GM23338 (cell line): ENCODE results near the gene GAPVD1. TPM values are rescaled to one million over a fixed set of nuclear protein-coding genes. Genes with fewer than 3 reads are reported as not detected.

Source experiments
- ATAC-seq: fragments of 200-7000 bp; cut with Tn5 transposase; 3 replicates; pipeline ENCODE4 v1.9.1; 2020
- DNase-seq: peaks from one replicate; pipeline ENCODE4 v3.0.0-alpha.2; 2015; ENCODE audit warnings: low spot score
- H2AFZ ChIP-seq: fragments of 200-600 bp; sonication (generic); 2 replicates; pipeline ENCODE4 v1.8.0; 2016; ENCODE audit warnings: antibody characterized with exemption, mild to moderate bottlenecking, moderate library complexity
- H3F3A ChIP-seq: fragments of 200-600 bp; sonication (generic); replicated peaks from 2 replicates; pipeline ENCODE4 v1.8.0; 2017; ENCODE audit warnings: antibody characterized with exemption, mixed run types, low read depth
- H3K27ac ChIP-seq: fragments of 200-600 bp; sonication (generic); 2 replicates; pipeline ENCODE4 v1.6.1; 2016; ENCODE audit warnings: low read depth
- H3K27me3 ChIP-seq: fragments of 200-600 bp; sonication (generic); 2 replicates; pipeline ENCODE4 v1.8.0; 2016; ENCODE audit warnings: mild to moderate bottlenecking, mixed run types, moderate library complexity; ENCODE audit not compliant: insufficient read depth
- H3K36me3 ChIP-seq: fragments of 200-600 bp; sonication (generic); 2 replicates; pipeline ENCODE4 v1.8.0; 2016; ENCODE audit warnings: mild to moderate bottlenecking; ENCODE audit not compliant: insufficient read depth
- H3K4me1 ChIP-seq: fragments of 200-600 bp; sonication (generic); 2 replicates; pipeline ENCODE4 v1.8.0; 2016; ENCODE audit warnings: mild to moderate bottlenecking, moderate library complexity; ENCODE audit not compliant: insufficient read depth
- H3K4me2 ChIP-seq: fragments of 200-600 bp; sonication (generic); 2 replicates; pipeline ENCODE4 v1.7.1; 2017; ENCODE audit warnings: mixed run types
- H3K4me3 ChIP-seq: fragments of 200-600 bp; sonication (generic); 2 replicates; pipeline ENCODE4 v1.6.1; 2016; ENCODE audit warnings: mixed run types
- H3K79me2 ChIP-seq: fragments of 200-600 bp; sonication (generic); replicated peaks from 2 replicates; pipeline ENCODE4 v1.8.0; 2017; ENCODE audit warnings: mild to moderate bottlenecking; ENCODE audit not compliant: insufficient read depth
- H3K9me2 ChIP-seq: fragments of 200-600 bp; sonication (generic); 2 replicates; pipeline ENCODE4 v1.8.0; 2017; ENCODE audit not compliant: insufficient read depth
- H4K20me1 ChIP-seq: fragments of 200-600 bp; sonication (generic); replicated peaks from 2 replicates; pipeline ENCODE4 v1.8.0; 2017; ENCODE audit warnings: mild to moderate bottlenecking; ENCODE audit not compliant: insufficient read depth
- H3K27ac Mint-ChIP-seq: 2 replicates; pipeline ENCODE4 v1.8.0; 2020; ENCODE audit warnings: inconsistent platforms, mild to moderate bottlenecking, moderate library complexity, mixed read lengths
- H3K27me3 Mint-ChIP-seq: 3 replicates; pipeline ENCODE4 v1.8.0; 2022; ENCODE audit warnings: low read depth, mild to moderate bottlenecking, moderate library complexity, mixed read lengths, inconsistent platforms; ENCODE audit not compliant: insufficient read depth, poor library complexity
- H3K36me3 Mint-ChIP-seq: 3 replicates; pipeline ENCODE4 v1.8.0; 2021; ENCODE audit warnings: low read depth, mild to moderate bottlenecking, inconsistent platforms, moderate library complexity, mixed read lengths
- H3K4me1 Mint-ChIP-seq: 3 replicates; pipeline ENCODE4 v1.8.0; 2020; ENCODE audit warnings: mild to moderate bottlenecking, inconsistent platforms, mixed read lengths
- H3K4me3 Mint-ChIP-seq: 3 replicates; pipeline ENCODE4 v1.8.0; 2021; ENCODE audit warnings: moderate library complexity, mild to moderate bottlenecking, inconsistent platforms, mixed read lengths
- H3K9me3 Mint-ChIP-seq: 3 replicates; pipeline ENCODE4 v1.8.0; 2020; ENCODE audit warnings: moderate library complexity, mild to moderate bottlenecking, inconsistent platforms, mixed read lengths
- CREB1 ChIP-seq: fragments of 250-450 bp; sonication (Bioruptor Pico); IDR thresholded peaks from 2 replicates; pipeline ENCODE4 v1.5.0; 2020; ENCODE audit warnings: low read depth, mild to moderate bottlenecking, moderate library complexity
- EZH2 ChIP-seq: fragments of 200-600 bp; sonication (generic); IDR thresholded peaks from one replicate; pipeline ENCODE4 v1.8.0; 2017; ENCODE audit warnings: antibody characterized with exemption, mild to moderate bottlenecking, low read depth; ENCODE audit not compliant: unreplicated experiment
- EZH2phosphoT487 ChIP-seq: fragments of 200-600 bp; sonication (generic); IDR thresholded peaks from one replicate; pipeline ENCODE4 v1.8.1; 2018; ENCODE audit warnings: antibody characterized with exemption; ENCODE audit not compliant: unreplicated experiment
- JUNB ChIP-seq: IDR thresholded peaks from one replicate; pipeline ENCODE4 v1.6.1; 2016; ENCODE audit warnings: antibody characterized with exemption; ENCODE audit not compliant: unreplicated experiment
- NANOG ChIP-seq: IDR thresholded peaks from 2 replicates; pipeline ENCODE4 v1.6.1; 2016; ENCODE audit warnings: antibody characterized with exemption, borderline replicate concordance
- POLR2AphosphoS5 ChIP-seq: IDR thresholded peaks from 2 replicates; pipeline ENCODE4 v1.6.1; 2016; ENCODE audit warnings: antibody characterized with exemption, low read depth
- ZNF114 ChIP-seq: fragments of 250-450 bp; sonication (Bioruptor Pico); IDR thresholded peaks from 2 replicates; pipeline ENCODE4 v1.5.0; 2020; ENCODE audit warnings: mild to moderate bottlenecking, moderate library complexity
- ZNF331 ChIP-seq: fragments of 250-450 bp; sonication (Bioruptor Pico); IDR thresholded peaks from 2 replicates; pipeline ENCODE4 v1.5.0; 2020; ENCODE audit warnings: low read depth, mild to moderate bottlenecking, moderate library complexity
- polyA plus RNA-seq: library from polyadenylated mRNA; unstranded; fragments of >200 nt; fragmentation: Nextera tagmentation; extraction: Ambion mirVana; gene quantifications from 2 replicates; pipeline ENCODE4 v1.2.1, GENCODE V29; 2016
- total RNA-seq: library from RNA; depleted of rRNA; stranded (reverse); fragments of >200 nt; shearing (Covaris generic); gene quantifications from 2 replicates; pipeline ENCODE4 v1.2.3, GENCODE V29; 2014
- TF ChIP-seq, protein P1 (sequence below), 2 experiments: fragments of 200-600 bp in 1 of 2; sonication (generic) in 1 of 2; conservative IDR thresholded peaks; 2 replicates each; pipeline versions ENCODE4 v1.5.1 to v1.6.1; 2016 to 2017; ENCODE audit warnings: antibody characterized with exemption in 2 of 2, low read depth in 2 of 2, mild to moderate bottlenecking in 2 of 2, moderate library complexity in 1 of 2
- TF ChIP-seq, protein P2 (sequence below): IDR thresholded peaks from 2 replicates; pipeline ENCODE4 v1.6.1; 2016; ENCODE audit warnings: antibody characterized with exemption
- TF ChIP-seq, protein P3 (sequence below): IDR thresholded peaks from one replicate; pipeline ENCODE4 v1.6.1; 2018; ENCODE audit warnings: antibody characterized with exemption; ENCODE audit not compliant: unreplicated experiment

The GAPVD1 gene
- total and polyA plus RNA-seq, 2 experiments from 2014 or later = 19.2 to 34.6 TPM

DNA sequence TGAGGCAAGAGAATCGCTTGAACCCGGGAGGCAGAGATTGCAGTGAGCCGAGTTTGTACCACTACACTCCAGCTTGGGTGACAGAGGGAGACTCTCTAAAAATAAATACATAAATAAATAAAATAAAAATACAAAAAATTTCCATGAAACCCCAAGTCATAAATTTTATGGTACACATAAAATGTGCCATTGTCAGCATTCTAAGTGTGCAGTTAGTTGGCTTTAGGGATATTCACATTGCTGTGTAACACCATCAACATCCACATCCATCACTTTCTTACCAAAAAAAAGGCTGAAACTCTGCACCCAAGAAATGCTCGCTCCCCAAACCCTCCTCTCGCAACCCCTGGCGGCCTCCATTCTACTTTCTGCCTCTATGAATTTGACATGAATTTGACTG lies 135.2 kb downstream of the GAPVD1 start:
- no peaks in the 10 kb centered on the region for H3K36me3 Mint-ChIP-seq
- peak overlapping the region; percentile 39; the same call in 1 of the 2 replicates for H2AFZ ChIP-seq
- H3K36me3 ChIP-seq = no peaks in the 10 kb centered on the region
- no peak for DNase-seq
- H3K9me3 Mint-ChIP-seq = no peaks in the 10 kb centered on the region
- no peak for ATAC-seq
- H3K27ac Mint-ChIP-seq = no peak overlapping the region
- H3F3A ChIP-seq = no peaks in the 10 kb centered on the region
- H3K27me3 ChIP-seq = no peaks in the 10 kb centered on the region
- no peak overlapping the region for H3K4me3 ChIP-seq
- H3K27ac ChIP-seq = no peak overlapping the region
- H3K4me1 Mint-ChIP-seq = peaks cover 6% of the 10 kb centered on the region; the same call in 2 of the 3 replicates
- no peaks in the 10 kb centered on the region for H3K27me3 Mint-ChIP-seq
- no peaks in the 10 kb centered on the region for H4K20me1 ChIP-seq
- H3K79me2 ChIP-seq = no peaks in the 10 kb centered on the region
- no peak overlapping the region for H3K4me2 ChIP-seq
- H3K9me2 ChIP-seq = no peaks in the 10 kb centered on the region
- no peaks in the 10 kb centered on the region for H3K4me1 ChIP-seq
- TF ChIP-seq CREB1 (CRISPR knock-in tag) = no peak
- TF ChIP-seq, protein P1, sequence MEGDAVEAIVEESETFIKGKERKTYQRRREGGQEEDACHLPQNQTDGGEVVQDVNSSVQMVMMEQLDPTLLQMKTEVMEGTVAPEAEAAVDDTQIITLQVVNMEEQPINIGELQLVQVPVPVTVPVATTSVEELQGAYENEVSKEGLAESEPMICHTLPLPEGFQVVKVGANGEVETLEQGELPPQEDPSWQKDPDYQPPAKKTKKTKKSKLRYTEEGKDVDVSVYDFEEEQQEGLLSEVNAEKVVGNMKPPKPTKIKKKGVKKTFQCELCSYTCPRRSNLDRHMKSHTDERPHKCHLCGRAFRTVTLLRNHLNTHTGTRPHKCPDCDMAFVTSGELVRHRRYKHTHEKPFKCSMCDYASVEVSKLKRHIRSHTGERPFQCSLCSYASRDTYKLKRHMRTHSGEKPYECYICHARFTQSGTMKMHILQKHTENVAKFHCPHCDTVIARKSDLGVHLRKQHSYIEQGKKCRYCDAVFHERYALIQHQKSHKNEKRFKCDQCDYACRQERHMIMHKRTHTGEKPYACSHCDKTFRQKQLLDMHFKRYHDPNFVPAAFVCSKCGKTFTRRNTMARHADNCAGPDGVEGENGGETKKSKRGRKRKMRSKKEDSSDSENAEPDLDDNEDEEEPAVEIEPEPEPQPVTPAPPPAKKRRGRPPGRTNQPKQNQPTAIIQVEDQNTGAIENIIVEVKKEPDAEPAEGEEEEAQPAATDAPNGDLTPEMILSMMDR (conservative IDR thresholded peaks at IDR 0.05; ENCODE audit: low read depth in 2 of 2) = no peak
- no peak for TF ChIP-seq NANOG
- no peak for TF ChIP-seq ZNF114 (CRISPR knock-in tag)
- TF ChIP-seq EZH2phosphoT487 = no peak
- TF ChIP-seq JUNB = no peak
- no peak for TF ChIP-seq EZH2
- TF ChIP-seq ZNF331 (CRISPR knock-in tag) = no peak
- TF ChIP-seq, protein P2, sequence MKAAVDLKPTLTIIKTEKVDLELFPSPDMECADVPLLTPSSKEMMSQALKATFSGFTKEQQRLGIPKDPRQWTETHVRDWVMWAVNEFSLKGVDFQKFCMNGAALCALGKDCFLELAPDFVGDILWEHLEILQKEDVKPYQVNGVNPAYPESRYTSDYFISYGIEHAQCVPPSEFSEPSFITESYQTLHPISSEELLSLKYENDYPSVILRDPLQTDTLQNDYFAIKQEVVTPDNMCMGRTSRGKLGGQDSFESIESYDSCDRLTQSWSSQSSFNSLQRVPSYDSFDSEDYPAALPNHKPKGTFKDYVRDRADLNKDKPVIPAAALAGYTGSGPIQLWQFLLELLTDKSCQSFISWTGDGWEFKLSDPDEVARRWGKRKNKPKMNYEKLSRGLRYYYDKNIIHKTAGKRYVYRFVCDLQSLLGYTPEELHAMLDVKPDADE = no peak
- TF ChIP-seq, protein P3, sequence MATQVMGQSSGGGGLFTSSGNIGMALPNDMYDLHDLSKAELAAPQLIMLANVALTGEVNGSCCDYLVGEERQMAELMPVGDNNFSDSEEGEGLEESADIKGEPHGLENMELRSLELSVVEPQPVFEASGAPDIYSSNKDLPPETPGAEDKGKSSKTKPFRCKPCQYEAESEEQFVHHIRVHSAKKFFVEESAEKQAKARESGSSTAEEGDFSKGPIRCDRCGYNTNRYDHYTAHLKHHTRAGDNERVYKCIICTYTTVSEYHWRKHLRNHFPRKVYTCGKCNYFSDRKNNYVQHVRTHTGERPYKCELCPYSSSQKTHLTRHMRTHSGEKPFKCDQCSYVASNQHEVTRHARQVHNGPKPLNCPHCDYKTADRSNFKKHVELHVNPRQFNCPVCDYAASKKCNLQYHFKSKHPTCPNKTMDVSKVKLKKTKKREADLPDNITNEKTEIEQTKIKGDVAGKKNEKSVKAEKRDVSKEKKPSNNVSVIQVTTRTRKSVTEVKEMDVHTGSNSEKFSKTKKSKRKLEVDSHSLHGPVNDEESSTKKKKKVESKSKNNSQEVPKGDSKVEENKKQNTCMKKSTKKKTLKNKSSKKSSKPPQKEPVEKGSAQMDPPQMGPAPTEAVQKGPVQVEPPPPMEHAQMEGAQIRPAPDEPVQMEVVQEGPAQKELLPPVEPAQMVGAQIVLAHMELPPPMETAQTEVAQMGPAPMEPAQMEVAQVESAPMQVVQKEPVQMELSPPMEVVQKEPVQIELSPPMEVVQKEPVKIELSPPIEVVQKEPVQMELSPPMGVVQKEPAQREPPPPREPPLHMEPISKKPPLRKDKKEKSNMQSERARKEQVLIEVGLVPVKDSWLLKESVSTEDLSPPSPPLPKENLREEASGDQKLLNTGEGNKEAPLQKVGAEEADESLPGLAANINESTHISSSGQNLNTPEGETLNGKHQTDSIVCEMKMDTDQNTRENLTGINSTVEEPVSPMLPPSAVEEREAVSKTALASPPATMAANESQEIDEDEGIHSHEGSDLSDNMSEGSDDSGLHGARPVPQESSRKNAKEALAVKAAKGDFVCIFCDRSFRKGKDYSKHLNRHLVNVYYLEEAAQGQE = no peak
- TF ChIP-seq POLR2AphosphoS5 = no peak
- no peak overlapping the region for H3K4me3 Mint-ChIP-seq
